Measurements from ENCODE around the gene MPP2.

MPP2 gene

GRCh38 chr17:43935926-43936261 lies 28.6 kb upstream of the MPP2 start:
- Histone ChIP-seq H3K4me3 (ENCODE audit: insufficient read depth, low read length, poor library complexity, severe bottlenecking) (no peak overlapping the region), H3K9me3 (ENCODE audit: insufficient read depth, low read length) (no peaks in the 10 kb centered on the region), H3K9me2 (replicated peaks; ENCODE audit: insufficient read depth, low read length) (no peaks in the 10 kb centered on the region), H3K36me3 (ENCODE audit: low read length) (no peaks in the 10 kb centered on the region), H3K79me2 (ENCODE audit: insufficient read depth, low read length) (no peaks in the 10 kb centered on the region), H2AFZ (ENCODE audit: low read depth, low read length, severe bottlenecking) (no peak overlapping the region), H4K20me1 (ENCODE audit: low read depth, low read length) (no peaks in the 10 kb centered on the region), H3K4me2 (ENCODE audit: low read depth, low read length, poor library complexity, severe bottlenecking) (no peak overlapping the region), H3K9ac (ENCODE audit: low read length) (no peak overlapping the region), H3K27ac (ENCODE audit: low read depth, low read length) (no peak overlapping the region), H3F3A (ENCODE audit: insufficient read depth) (no peaks in the 10 kb centered on the region), H3K27me3 (ENCODE audit: low read length) (no peaks in the 10 kb centered on the region)
- TF ChIP-seq EZH2phosphoT487 (conservative IDR thresholded peaks at IDR 0.05; ENCODE audit: low read length) (no peak), CTCF (IDR thresholded peaks at IDR 0.05; ENCODE audit: insufficient read depth, low read length, poor library complexity, severe bottlenecking) (no peak)

- Histone ChIP-seq H4K20me1 (ENCODE audit: low read depth, low read length) (no peaks in the 10 kb centered on the region), H3K27ac (ENCODE audit: low read depth, low read length) (no peak overlapping the region), H3K27me3 (ENCODE audit: low read length) (no peaks in the 10 kb centered on the region), H3K9ac (ENCODE audit: low read length) (no peak overlapping the region), H3K9me3 (ENCODE audit: insufficient read depth, low read length) (no peaks in the 10 kb centered on the region), H3K36me3 (ENCODE audit: low read length) (no peaks in the 10 kb centered on the region), H3K79me2 (ENCODE audit: insufficient read depth, low read length) (no peaks in the 10 kb centered on the region), H3F3A (ENCODE audit: insufficient read depth) (no peaks in the 10 kb centered on the region), H3K9me2 (replicated peaks; ENCODE audit: insufficient read depth, low read length) (no peaks in the 10 kb centered on the region), H3K4me2 (ENCODE audit: low read depth, low read length, poor library complexity, severe bottlenecking) (no peak overlapping the region), H2AFZ (ENCODE audit: low read depth, low read length, severe bottlenecking) (no peak overlapping the region), H3K4me3 (ENCODE audit: insufficient read depth, low read length, poor library complexity, severe bottlenecking) (no peak overlapping the region)
- TF ChIP-seq EZH2phosphoT487 (conservative IDR thresholded peaks at IDR 0.05; ENCODE audit: low read length) (no peak), CTCF (IDR thresholded peaks at IDR 0.05; ENCODE audit: insufficient read depth, low read length, poor library complexity, severe bottlenecking) (no peak)
Observed at GRCh38 chr17:43935204-43935925, 28.0 kb upstream of the MPP2 start.

- Histone ChIP-seq H4K20me1 (ENCODE audit: low read depth, low read length) (no peaks in the 10 kb centered on the region), H3K9me3 (ENCODE audit: insufficient read depth, low read length) (no peaks in the 10 kb centered on the region), H3K36me3 (ENCODE audit: low read length) (no peaks in the 10 kb centered on the region), H2AFZ (ENCODE audit: low read depth, low read length, severe bottlenecking) (no peak overlapping the region), H3K9me2 (replicated peaks; ENCODE audit: insufficient read depth, low read length) (no peaks in the 10 kb centered on the region), H3K4me3 (ENCODE audit: insufficient read depth, low read length, poor library complexity, severe bottlenecking) (no peak overlapping the region), H3K27me3 (ENCODE audit: low read length) (no peaks in the 10 kb centered on the region), H3F3A (ENCODE audit: insufficient read depth) (no peaks in the 10 kb centered on the region), H3K27ac (ENCODE audit: low read depth, low read length) (no peak overlapping the region), H3K79me2 (ENCODE audit: insufficient read depth, low read length) (no peaks in the 10 kb centered on the region), H3K9ac (ENCODE audit: low read length) (no peak overlapping the region), H3K4me2 (ENCODE audit: low read depth, low read length, poor library complexity, severe bottlenecking) (no peak overlapping the region)
- TF ChIP-seq EZH2phosphoT487 (conservative IDR thresholded peaks at IDR 0.05; ENCODE audit: low read length) (no peak), CTCF (IDR thresholded peaks at IDR 0.05; ENCODE audit: insufficient read depth, low read length, poor library complexity, severe bottlenecking) (no peak)
Observed at GRCh38 chr17:43932923-43933322, 25.6 kb upstream of the MPP2 start.
